K562 (cell line): ENCODE results near the gene WIPF3. TPM values are rescaled to one million over a fixed set of nuclear protein-coding genes. Genes with fewer than 3 reads are reported as not detected.
A peak's percentile ranks its signal among the peaks of the same experiment; 100 is the strongest.

ENCODE experiments used
- ATF7 ChIP-seq: fragments of 450-650 bp; IDR thresholded peaks from 2 replicates; pipeline ENCODE4 v1.7.1; 2014; ENCODE audit warnings: mild to moderate bottlenecking, moderate library complexity
- PRPF4 ChIP-seq: fragments of 200-400 bp; formaldehyde crosslinking; IDR thresholded peaks from one replicate; pipeline ENCODE4 v1.6.1; 2017; ENCODE audit warnings: low read length, low read depth, mild to moderate bottlenecking; ENCODE audit not compliant: insufficient read depth, poor library complexity, severe bottlenecking
- SRSF3 ChIP-seq: fragments of 200-400 bp; formaldehyde crosslinking; IDR thresholded peaks from 2 replicates; pipeline ENCODE4 v1.6.1; 2016; ENCODE audit warnings: mild to moderate bottlenecking, low read length, moderate library complexity; ENCODE audit not compliant: insufficient read depth
- TCFL5 ChIP-seq: fragments of 250-450 bp; sonication (Bioruptor Pico); conservative IDR thresholded peaks from 2 replicates; pipeline ENCODE4 v1.6.1; 2021; ENCODE audit warnings: mild to moderate bottlenecking, moderate library complexity, matching md5 sums
- XRCC3 ChIP-seq: fragments of 450-650 bp; IDR thresholded peaks from 2 replicates; pipeline ENCODE4 v1.6.1; 2017; ENCODE audit warnings: mild to moderate bottlenecking, moderate library complexity
- ZNF24 ChIP-seq: fragments of 450-650 bp; IDR thresholded peaks from 2 replicates; pipeline ENCODE4 v1.6.1; 2016
- polyA plus RNA-seq, 8 experiments: library from polyadenylated mRNA; depleted of rRNA in 4 of 8; stranded (reverse) in 5 of 8; unstranded in 3 of 8; fragments of >200 nt; fragmentation: Nextera tagmentation in 2 of 8; fragmentation: Illumina TruSeq in 1 of 8; extraction: Ambion mirVana in 2 of 8; extraction: Trizol in 1 of 8; gene quantifications; 2 replicates each; pipeline versions ENCODE4 v1.2.1 to v1.2.3, GENCODE V29; 2011 to 2014; ENCODE audit warnings: inconsistent platforms in 1 of 8, missing spikeins in 1 of 8
- total RNA-seq, 7 experiments: library from RNA; depleted of rRNA in 6 of 7; stranded (reverse); fragments of >200 nt in 6 of 7; fragmentation: Illumina TruSeq in 2 of 7; extraction: Trizol in 2 of 7; gene quantifications; 2 replicates each; pipeline versions ENCODE4 v1.2.1 to v1.2.3, GENCODE V29; 2011 to 2021; ENCODE audit warnings: low replicate concordance in 1 of 7
- TF ChIP-seq, protein P1 (sequence below), 2 experiments: fragments of 450-650 bp in 1 of 2; sonication (generic) in 1 of 2; formaldehyde crosslinking in 1 of 2; IDR thresholded peaks in 1 of 2; conservative IDR thresholded peaks in 1 of 2; 2 replicates each; pipeline versions ENCODE4 v1.6.1 to v1.8.1; 2016 to 2023; ENCODE audit warnings: mild to moderate bottlenecking in 2 of 2, moderate library complexity in 2 of 2, inconsistent platforms in 1 of 2, missing genetic modification reagents in 1 of 2
- TF ChIP-seq, protein P2 (sequence below): sonication (generic); formaldehyde crosslinking; IDR thresholded peaks from 2 replicates; pipeline ENCODE4 v1.4.0; 2020; ENCODE audit warnings: mild to moderate bottlenecking, missing genetic modification reagents

Gene WIPF3
- total and polyA plus RNA-seq, 9 of the 15 experiments (the other 6 are each of a cell fraction or from before 2014, with no cell fraction given) = 0.18 to 3.2 (median 1.7) TPM

DNA sequence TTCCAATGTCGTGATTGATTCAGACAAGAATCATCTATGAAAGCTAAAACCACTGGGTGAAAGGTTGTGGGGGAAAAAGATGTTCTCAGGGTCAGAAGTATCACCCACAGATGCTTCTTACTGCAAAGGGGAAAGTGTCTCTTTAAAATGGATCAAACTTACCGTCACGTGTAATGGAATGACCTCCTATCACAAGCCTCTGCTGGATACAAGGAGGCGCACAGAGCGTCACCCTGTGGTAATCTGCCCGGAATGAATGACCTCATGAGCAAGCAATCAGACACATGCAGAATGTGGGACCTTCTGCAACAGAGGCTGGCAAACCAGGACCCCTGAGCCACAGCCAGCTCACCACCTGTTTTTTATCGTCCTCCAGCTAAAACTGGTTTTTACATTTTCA, 33.0 kb downstream of the WIPF3 start (continued):
- TF ChIP-seq, protein P1, sequence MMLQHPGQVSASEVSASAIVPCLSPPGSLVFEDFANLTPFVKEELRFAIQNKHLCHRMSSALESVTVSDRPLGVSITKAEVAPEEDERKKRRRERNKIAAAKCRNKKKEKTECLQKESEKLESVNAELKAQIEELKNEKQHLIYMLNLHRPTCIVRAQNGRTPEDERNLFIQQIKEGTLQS (IDR thresholded peaks at IDR 0.05) = peak; percentile 70
- TF ChIP-seq, protein P1 (CRISPR knock-in tag; conservative IDR thresholded peaks at IDR 0.05) = no peak
- TF ChIP-seq TCFL5 (CRISPR knock-in tag) (no peak), PRPF4 (no peak), SRSF3 (no peak), ATF7 (peak; percentile 84), XRCC3 (no peak), ZNF24 (no peak)
- TF ChIP-seq, protein P2, sequence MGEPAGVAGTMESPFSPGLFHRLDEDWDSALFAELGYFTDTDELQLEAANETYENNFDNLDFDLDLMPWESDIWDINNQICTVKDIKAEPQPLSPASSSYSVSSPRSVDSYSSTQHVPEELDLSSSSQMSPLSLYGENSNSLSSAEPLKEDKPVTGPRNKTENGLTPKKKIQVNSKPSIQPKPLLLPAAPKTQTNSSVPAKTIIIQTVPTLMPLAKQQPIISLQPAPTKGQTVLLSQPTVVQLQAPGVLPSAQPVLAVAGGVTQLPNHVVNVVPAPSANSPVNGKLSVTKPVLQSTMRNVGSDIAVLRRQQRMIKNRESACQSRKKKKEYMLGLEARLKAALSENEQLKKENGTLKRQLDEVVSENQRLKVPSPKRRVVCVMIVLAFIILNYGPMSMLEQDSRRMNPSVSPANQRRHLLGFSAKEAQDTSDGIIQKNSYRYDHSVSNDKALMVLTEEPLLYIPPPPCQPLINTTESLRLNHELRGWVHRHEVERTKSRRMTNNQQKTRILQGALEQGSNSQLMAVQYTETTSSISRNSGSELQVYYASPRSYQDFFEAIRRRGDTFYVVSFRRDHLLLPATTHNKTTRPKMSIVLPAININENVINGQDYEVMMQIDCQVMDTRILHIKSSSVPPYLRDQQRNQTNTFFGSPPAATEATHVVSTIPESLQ (CRISPR knock-in tag) = no peak
